ENCODE results near the gene C1orf226. TPM values are rescaled to one million over a fixed set of nuclear protein-coding genes. Genes with fewer than 3 reads are reported as not detected.
A peak's percentile ranks its signal among the peaks of the same experiment; 100 is the strongest.

Gene C1orf226
- total and polyA plus RNA-seq, 9 of the 15 experiments (the other 6 are each of a cell fraction or from before 2014, with no cell fraction given) = 0.10 to 1.4 (median 0.47) TPM

- TF ChIP-seq, protein P1, sequence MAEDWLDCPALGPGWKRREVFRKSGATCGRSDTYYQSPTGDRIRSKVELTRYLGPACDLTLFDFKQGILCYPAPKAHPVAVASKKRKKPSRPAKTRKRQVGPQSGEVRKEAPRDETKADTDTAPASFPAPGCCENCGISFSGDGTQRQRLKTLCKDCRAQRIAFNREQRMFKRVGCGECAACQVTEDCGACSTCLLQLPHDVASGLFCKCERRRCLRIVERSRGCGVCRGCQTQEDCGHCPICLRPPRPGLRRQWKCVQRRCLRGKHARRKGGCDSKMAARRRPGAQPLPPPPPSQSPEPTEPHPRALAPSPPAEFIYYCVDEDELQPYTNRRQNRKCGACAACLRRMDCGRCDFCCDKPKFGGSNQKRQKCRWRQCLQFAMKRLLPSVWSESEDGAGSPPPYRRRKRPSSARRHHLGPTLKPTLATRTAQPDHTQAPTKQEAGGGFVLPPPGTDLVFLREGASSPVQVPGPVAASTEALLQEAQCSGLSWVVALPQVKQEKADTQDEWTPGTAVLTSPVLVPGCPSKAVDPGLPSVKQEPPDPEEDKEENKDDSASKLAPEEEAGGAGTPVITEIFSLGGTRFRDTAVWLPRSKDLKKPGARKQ (CRISPR knock-in tag; IDR thresholded peaks at IDR 0.05) = no peak
- TF ChIP-seq, protein P2, sequence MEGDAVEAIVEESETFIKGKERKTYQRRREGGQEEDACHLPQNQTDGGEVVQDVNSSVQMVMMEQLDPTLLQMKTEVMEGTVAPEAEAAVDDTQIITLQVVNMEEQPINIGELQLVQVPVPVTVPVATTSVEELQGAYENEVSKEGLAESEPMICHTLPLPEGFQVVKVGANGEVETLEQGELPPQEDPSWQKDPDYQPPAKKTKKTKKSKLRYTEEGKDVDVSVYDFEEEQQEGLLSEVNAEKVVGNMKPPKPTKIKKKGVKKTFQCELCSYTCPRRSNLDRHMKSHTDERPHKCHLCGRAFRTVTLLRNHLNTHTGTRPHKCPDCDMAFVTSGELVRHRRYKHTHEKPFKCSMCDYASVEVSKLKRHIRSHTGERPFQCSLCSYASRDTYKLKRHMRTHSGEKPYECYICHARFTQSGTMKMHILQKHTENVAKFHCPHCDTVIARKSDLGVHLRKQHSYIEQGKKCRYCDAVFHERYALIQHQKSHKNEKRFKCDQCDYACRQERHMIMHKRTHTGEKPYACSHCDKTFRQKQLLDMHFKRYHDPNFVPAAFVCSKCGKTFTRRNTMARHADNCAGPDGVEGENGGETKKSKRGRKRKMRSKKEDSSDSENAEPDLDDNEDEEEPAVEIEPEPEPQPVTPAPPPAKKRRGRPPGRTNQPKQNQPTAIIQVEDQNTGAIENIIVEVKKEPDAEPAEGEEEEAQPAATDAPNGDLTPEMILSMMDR (IDR thresholded peaks at IDR 0.05 in 2 of 3, conservative IDR thresholded peaks at IDR 0.05 in 1 of 3; ENCODE audit: insufficient read depth in 2 of 3, low read depth in 1 of 3, low read length in 3 of 3) = no peak
- TF ChIP-seq MTA1 (IDR thresholded peaks at IDR 0.05; ENCODE audit: borderline replicate concordance) (0 out of 2 replicates have a peak, but pooled peaks have one; percentile 31), MTA2 (IDR thresholded peaks at IDR 0.05; ENCODE audit: low read depth) (no peak), SPI1 (IDR thresholded peaks at IDR 0.05; ENCODE audit: borderline replicate concordance, low read depth, low read length) (no peak), CC2D1A (IDR thresholded peaks at IDR 0.05) (no peak), PTTG1 (tag; IDR thresholded peaks at IDR 0.05; ENCODE audit: low read depth) (no peak), JUNB (CRISPR knock-in tag; conservative IDR thresholded peaks at IDR 0.05) (no peak), EHMT2 (IDR thresholded peaks at IDR 0.05) (no peak), EGR1 (conservative IDR thresholded peaks at IDR 0.05) (no peak), USF2 (CRISPR knock-in tag; IDR thresholded peaks at IDR 0.05) (no peak), GATAD2A (IDR thresholded peaks at IDR 0.05) (0 out of 2 replicates have a peak, but pooled peaks have one; percentile 23), RBM39 (optimal IDR thresholded peaks at IDR 0.05; ENCODE audit: low read depth, low read length) (peak; percentile 60), ZNF717 (CRISPR knock-in tag; IDR thresholded peaks at IDR 0.05) (no peak), ZNF512 (tag; IDR thresholded peaks at IDR 0.05) (peak; percentile 98), HIVEP1 (CRISPR knock-in tag; IDR thresholded peaks at IDR 0.05) (no peak)
- TF ChIP-seq, protein P3, sequence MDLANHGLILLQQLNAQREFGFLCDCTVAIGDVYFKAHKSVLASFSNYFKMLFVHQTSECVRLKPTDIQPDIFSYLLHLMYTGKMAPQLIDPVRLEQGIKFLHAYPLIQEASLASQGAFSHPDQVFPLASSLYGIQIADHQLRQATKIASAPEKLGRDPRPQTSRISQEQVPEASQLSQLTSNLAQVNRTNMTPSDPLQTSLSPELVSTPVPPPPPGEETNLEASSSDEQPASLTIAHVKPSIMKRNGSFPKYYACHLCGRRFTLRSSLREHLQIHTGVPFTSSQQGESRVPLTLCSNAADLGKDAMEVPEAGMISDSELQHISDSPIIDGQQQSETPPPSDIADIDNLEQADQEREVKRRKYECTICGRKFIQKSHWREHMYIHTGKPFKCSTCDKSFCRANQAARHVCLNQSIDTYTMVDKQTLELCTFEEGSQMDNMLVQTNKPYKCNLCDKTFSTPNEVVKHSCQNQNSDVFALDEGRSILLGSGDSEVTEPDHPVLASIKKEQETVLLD (IDR thresholded peaks at IDR 0.05) = peak; percentile 48; the same call in 1 of the 2 replicates
- TF ChIP-seq, protein P4, sequence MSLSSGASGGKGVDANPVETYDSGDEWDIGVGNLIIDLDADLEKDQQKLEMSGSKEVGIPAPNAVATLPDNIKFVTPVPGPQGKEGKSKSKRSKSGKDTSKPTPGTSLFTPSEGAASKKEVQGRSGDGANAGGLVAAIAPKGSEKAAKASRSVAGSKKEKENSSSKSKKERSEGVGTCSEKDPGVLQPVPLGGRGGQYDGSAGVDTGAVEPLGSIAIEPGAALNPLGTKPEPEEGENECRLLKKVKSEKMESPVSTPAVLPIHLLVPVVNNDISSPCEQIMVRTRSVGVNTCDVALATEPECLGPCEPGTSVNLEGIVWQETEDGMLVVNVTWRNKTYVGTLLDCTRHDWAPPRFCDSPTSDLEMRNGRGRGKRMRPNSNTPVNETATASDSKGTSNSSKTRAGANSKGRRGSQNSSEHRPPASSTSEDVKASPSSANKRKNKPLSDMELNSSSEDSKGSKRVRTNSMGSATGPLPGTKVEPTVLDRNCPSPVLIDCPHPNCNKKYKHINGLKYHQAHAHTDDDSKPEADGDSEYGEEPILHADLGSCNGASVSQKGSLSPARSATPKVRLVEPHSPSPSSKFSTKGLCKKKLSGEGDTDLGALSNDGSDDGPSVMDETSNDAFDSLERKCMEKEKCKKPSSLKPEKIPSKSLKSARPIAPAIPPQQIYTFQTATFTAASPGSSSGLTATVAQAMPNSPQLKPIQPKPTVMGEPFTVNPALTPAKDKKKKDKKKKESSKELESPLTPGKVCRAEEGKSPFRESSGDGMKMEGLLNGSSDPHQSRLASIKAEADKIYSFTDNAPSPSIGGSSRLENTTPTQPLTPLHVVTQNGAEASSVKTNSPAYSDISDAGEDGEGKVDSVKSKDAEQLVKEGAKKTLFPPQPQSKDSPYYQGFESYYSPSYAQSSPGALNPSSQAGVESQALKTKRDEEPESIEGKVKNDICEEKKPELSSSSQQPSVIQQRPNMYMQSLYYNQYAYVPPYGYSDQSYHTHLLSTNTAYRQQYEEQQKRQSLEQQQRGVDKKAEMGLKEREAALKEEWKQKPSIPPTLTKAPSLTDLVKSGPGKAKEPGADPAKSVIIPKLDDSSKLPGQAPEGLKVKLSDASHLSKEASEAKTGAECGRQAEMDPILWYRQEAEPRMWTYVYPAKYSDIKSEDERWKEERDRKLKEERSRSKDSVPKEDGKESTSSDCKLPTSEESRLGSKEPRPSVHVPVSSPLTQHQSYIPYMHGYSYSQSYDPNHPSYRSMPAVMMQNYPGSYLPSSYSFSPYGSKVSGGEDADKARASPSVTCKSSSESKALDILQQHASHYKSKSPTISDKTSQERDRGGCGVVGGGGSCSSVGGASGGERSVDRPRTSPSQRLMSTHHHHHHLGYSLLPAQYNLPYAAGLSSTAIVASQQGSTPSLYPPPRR (CRISPR knock-in tag; IDR thresholded peaks at IDR 0.05; ENCODE audit: borderline replicate concordance) = no peak
These were observed 34.7 kb downstream of the C1orf226 start (continued) for GRCh38 chr1:162416215-162416614.
